Rectal smooth muscle tissue (tissue), 1 donor: ENCODE measurements around the gene DLEC1.

Experiments used
- H3K27ac ChIP-seq: one replicate; pipeline ENCODE4 v1.7.0; 2013; ENCODE audit warnings: low read depth, low read length, inconsistent platforms
- H3K27me3 ChIP-seq: one replicate; pipeline ENCODE4 v1.7.0; 2013; ENCODE audit warnings: low read length; ENCODE audit not compliant: control insufficient read depth, insufficient read depth
- H3K36me3 ChIP-seq: one replicate; pipeline ENCODE4 v1.7.0; 2013; ENCODE audit warnings: low read length; ENCODE audit not compliant: control insufficient read depth, insufficient read depth
- H3K4me1 ChIP-seq: one replicate; pipeline ENCODE4 v1.7.0; 2013; ENCODE audit warnings: low read length; ENCODE audit not compliant: control insufficient read depth, insufficient read depth
- H3K4me3 ChIP-seq: one replicate; pipeline ENCODE4 v1.7.0; 2013; ENCODE audit warnings: low read length
- H3K9ac ChIP-seq: one replicate; pipeline ENCODE4 v1.7.0; 2013; ENCODE audit warnings: low read length

Gene DLEC1

GRCh38 chr3:38121832-38122461 lies 82.9 kb downstream of the DLEC1 start:
- H3K4me1 ChIP-seq = no peaks in the 10 kb centered on the region
- H3K27me3 ChIP-seq = no peaks in the 10 kb centered on the region
- no peak overlapping the region for H3K4me3 ChIP-seq
- H3K9ac ChIP-seq = no peak overlapping the region
- peaks cover 44% of the 10 kb centered on the region for H3K36me3 ChIP-seq
- no peak overlapping the region for H3K27ac ChIP-seq

GRCh38 chr3:38122712-38123290 lies 83.8 kb downstream of the DLEC1 start:
- H3K4me1 ChIP-seq = no peaks in the 10 kb centered on the region
- peaks cover 52% of the 10 kb centered on the region for H3K36me3 ChIP-seq
- H3K4me3 ChIP-seq = no peak overlapping the region
- H3K27ac ChIP-seq = no peak overlapping the region
- H3K27me3 ChIP-seq = no peaks in the 10 kb centered on the region
- no peak overlapping the region for H3K9ac ChIP-seq

- Histone ChIP-seq H3K9ac (no peak overlapping the region), H3K36me3 (peaks cover 67% of the 10 kb centered on the region), H3K4me3 (no peak overlapping the region), H3K27ac (no peak overlapping the region), H3K27me3 (no peaks in the 10 kb centered on the region), H3K4me1 (no peaks in the 10 kb centered on the region)
Observed at GRCh38 chr3:38124324-38125122, 85.5 kb downstream of the DLEC1 start.

- H3K9ac ChIP-seq = no peak overlapping the region
- H3K27ac ChIP-seq = no peak overlapping the region
- peaks cover 66% of the 10 kb centered on the region for H3K36me3 ChIP-seq
- no peaks in the 10 kb centered on the region for H3K27me3 ChIP-seq
- no peak overlapping the region for H3K4me3 ChIP-seq
- no peaks in the 10 kb centered on the region for H3K4me1 ChIP-seq
Observed at GRCh38 chr3:38125305-38126120, 86.5 kb downstream of the DLEC1 start.

- Histone ChIP-seq H3K4me1 (no peaks in the 10 kb centered on the region), H3K9ac (no peak overlapping the region), H3K36me3 (peaks cover 72% of the 10 kb centered on the region), H3K27me3 (no peaks in the 10 kb centered on the region), H3K4me3 (no peak overlapping the region), H3K27ac (no peak overlapping the region)
Observed at GRCh38 chr3:38126121-38126892, 87.3 kb downstream of the DLEC1 start.

- Histone ChIP-seq H3K9ac (no peak overlapping the region), H3K27me3 (no peaks in the 10 kb centered on the region), H3K36me3 (peaks cover 68% of the 10 kb centered on the region), H3K27ac (no peak overlapping the region), H3K4me3 (no peak overlapping the region), H3K4me1 (no peaks in the 10 kb centered on the region)
Observed at GRCh38 chr3:38127611-38128302, 88.7 kb downstream of the DLEC1 start.

- no peaks in the 10 kb centered on the region for H3K27me3 ChIP-seq
- H3K27ac ChIP-seq = no peak overlapping the region
- no peak overlapping the region for H3K4me3 ChIP-seq
- H3K36me3 ChIP-seq = peaks cover 68% of the 10 kb centered on the region
- H3K9ac ChIP-seq = no peak overlapping the region
- H3K4me1 ChIP-seq = no peaks in the 10 kb centered on the region
Observed at GRCh38 chr3:38128303-38128655, 89.3 kb downstream of the DLEC1 start.

GRCh38 chr3:38129058-38129457 lies 90.0 kb downstream of the DLEC1 start:
- Histone ChIP-seq H3K9ac (no peak overlapping the region), H3K4me3 (no peak overlapping the region), H3K36me3 (peaks cover 72% of the 10 kb centered on the region), H3K27me3 (no peaks in the 10 kb centered on the region), H3K4me1 (no peaks in the 10 kb centered on the region), H3K27ac (no peak overlapping the region)

GRCh38 chr3:38130631-38131065 lies 91.6 kb downstream of the DLEC1 start:
- H3K36me3 ChIP-seq = peaks cover 64% of the 10 kb centered on the region
- H3K27me3 ChIP-seq = no peaks in the 10 kb centered on the region
- no peak overlapping the region for H3K9ac ChIP-seq
- H3K27ac ChIP-seq = no peak overlapping the region
- no peaks in the 10 kb centered on the region for H3K4me1 ChIP-seq
- no peak overlapping the region for H3K4me3 ChIP-seq

GRCh38 chr3:38131621-38132369 lies 92.8 kb downstream of the DLEC1 start:
- Histone ChIP-seq H3K27ac (no peak overlapping the region), H3K4me1 (no peaks in the 10 kb centered on the region), H3K36me3 (peaks cover 52% of the 10 kb centered on the region), H3K9ac (no peak overlapping the region), H3K4me3 (no peak overlapping the region), H3K27me3 (no peaks in the 10 kb centered on the region)

- H3K36me3 ChIP-seq = peaks cover 41% of the 10 kb centered on the region
- H3K4me3 ChIP-seq = no peak overlapping the region
- no peaks in the 10 kb centered on the region for H3K27me3 ChIP-seq
- peaks cover 6% of the 10 kb centered on the region for H3K4me1 ChIP-seq
- no peak overlapping the region for H3K9ac ChIP-seq
- H3K27ac ChIP-seq = no peak overlapping the region
Observed at GRCh38 chr3:38133209-38133556, 94.2 kb downstream of the DLEC1 start.
